HG02943 (cell line): ENCODE results near the gene LRRTM2.
"Not testable (repeated sequence)": the region's sequence is repeated elsewhere in the genome, so short reads cannot be mapped to it uniquely, and the experiment has no call there.

Experiments used
- ATAC-seq: cut with Tn5 transposase; IDR thresholded peaks from one replicate; pipeline ENCODE4 v1.9.1; 2021; ENCODE audit warnings: mild to moderate bottlenecking, low read depth, moderate library complexity; ENCODE audit not compliant: unreplicated experiment

The LRRTM2 gene

DNA sequence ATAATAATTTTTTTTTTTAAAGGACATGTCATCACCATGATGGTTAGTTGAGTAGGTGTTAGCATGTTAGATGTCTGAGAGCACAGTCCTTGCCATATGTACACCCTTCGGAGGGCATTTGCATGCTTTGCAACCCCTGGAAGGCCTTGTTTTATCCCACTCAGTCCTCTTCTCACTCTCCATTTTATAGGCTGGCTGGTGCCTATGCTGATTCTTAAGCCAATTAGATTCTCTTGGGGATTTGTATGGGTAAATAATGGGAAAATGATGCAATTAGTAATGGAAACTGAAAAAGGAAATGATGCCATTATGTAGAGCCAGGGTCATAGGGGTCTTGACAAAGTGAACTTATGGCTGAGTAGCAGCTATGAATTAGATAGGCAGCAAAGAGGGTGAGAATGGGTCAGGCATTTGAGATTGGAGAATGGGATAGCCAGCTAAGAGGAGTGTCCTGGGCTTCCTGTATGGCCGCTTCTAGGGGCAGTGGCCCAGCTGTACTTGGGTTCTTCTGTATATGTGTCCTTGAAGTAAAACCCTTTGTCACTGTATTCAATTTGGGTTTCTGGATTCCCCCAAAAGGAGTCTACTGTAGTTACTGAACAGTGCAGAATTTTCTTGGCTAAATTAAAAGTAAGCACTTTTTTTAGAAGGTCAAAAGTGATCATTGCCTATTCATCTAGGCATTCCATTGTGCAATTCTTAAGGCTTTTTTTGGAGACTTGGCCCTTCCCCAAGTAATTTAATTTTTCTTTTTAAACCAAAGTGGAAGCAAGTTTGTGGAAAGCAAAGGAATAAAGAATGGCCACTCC is 31.6 kb downstream of the LRRTM2 start:
- no peak for ATAC-seq

- no peak for ATAC-seq
Measured at GRCh38 chr5:138841531-138841930, 33.6 kb downstream of the LRRTM2 start.

GRCh38 chr5:138840103-138840502 is 35.0 kb downstream of the LRRTM2 start:
- ATAC-seq = no peak

GRCh38 chr5:138837160-138837559 is 38.0 kb downstream of the LRRTM2 start:
- no peak for ATAC-seq

DNA sequence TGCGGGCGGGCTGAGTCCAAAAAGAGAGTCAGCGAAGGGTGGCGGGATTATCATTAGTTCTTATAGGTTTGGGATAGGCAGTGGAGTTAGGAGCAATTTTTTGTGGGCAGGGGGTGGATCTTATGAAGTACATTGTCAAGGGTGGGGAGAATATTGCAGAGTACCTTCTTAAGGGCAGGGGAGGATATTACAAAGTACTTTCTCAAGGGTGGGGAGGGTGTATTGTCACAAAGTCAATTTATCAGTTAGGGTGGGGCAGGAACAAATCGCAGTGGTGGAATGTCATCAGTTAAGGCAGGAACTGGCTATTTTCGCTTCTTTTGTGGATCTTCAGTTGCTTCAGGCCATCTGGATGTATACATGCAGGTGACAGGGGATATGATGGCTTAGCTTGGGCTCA is 40.3 kb downstream of the LRRTM2 start:
- ATAC-seq = not testable (repeated sequence)

DNA sequence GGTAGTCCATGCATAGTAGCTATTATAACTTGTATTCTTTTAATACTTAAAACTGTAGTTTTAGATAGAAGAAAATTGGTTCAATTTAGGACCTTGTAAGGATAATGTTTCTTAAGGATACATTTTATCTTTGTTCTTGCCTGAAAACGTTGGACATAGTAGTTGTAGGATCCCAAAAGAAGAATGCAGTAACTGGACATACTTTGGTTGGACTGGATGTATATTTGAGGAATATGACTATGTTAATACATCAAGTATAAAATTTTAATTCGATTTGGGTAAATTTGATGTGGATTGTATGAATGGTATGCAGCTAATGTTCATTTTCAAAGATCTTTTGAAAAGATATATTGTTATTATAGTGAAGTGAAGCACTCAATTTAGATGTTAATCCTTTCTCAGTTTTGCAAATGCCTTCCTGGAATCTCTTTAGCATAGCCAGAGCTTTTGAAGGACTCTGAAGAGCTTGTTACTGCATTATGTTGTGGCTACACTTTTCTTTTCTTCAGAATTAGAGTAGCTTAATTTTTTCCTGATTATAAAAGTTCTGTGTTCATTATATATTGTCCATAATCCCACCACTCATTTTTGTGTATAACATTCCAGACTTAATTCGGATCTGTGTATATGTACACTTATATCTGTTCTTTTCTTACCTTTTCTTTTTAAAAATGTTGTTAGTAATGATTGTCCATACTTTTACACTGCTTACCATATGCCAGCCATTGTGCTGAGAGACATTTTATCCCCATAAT is 41.2 kb downstream of the LRRTM2 start:
- no peak for ATAC-seq

DNA sequence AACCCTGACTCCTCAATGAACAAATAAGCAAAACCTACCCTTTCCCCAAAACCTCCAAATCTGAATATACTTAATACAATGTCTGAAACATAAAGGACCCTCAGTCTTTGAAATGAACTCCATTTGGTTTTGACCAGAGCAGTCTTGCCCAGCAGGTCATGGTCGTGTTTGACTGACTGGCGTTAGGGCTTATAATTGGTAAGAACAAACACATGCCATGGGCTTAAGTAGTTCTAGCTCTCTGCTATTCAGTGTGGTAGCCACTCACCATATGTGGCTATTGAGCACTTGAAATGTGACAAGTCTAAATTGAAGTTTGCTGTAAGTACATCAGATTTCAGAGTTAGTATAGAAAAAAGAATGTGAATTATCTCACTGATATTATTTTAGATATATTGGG is 42.1 kb downstream of the LRRTM2 start:
- no peak for ATAC-seq

- no peak for ATAC-seq
Measured at GRCh38 chr5:138832218-138832617, 42.9 kb downstream of the LRRTM2 start.

- ATAC-seq = no peak
Measured at GRCh38 chr5:138831703-138832102, 43.4 kb downstream of the LRRTM2 start.

GRCh38 chr5:138829341-138829740 is 45.8 kb downstream of the LRRTM2 start:
- ATAC-seq = no peak

GRCh38 chr5:138828556-138828955 is 46.6 kb downstream of the LRRTM2 start:
- ATAC-seq = no peak

GRCh38 chr5:138824924-138825863 is 49.9 kb downstream of the LRRTM2 start:
- ATAC-seq = no peak

GRCh38 chr5:138824516-138824915 is 50.6 kb downstream of the LRRTM2 start:
- ATAC-seq = no peak

DNA sequence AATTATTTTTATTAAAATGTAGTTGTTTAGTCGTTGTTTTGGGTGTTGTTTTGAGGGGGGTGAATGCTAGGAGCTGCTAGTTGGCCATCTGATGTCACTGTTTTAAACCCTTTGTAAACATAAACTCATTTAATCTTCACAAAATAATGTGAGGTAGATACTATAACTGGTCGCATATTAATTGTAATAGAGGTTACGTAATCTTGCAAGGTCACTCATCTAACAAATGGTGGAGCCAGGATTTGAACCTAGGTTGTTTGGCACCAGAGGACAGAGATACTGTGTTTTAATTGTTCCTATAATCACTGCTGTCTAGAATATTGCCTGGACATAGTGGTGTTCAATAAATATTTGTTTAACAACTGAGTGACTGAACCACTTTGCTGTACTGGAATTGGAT is 54.4 kb downstream of the LRRTM2 start:
- ATAC-seq = no peak

DNA sequence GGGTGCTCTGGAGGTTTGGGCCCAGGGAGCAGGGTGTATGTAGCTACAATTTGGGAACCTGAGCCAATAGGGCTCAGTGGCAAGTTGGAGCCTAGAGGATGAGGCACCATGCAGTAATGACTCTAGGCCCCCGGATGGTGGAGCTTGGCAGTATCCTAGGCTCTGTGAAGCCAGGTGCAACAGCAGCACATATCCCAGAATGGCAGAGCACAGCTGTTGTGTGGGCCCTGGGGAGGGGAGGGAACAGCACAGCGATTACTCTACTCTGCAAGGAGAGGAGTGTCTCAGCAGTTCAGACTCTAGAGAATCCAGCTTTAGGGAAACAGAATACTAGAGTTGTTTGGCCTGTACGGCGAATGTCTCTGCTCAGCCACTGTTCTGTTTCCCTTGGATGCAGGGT is 56.1 kb downstream of the LRRTM2 start:
- ATAC-seq = no peak
